Central memory CD4-positive, alpha-beta T cell (primary cell): ENCODE data around the gene ZC3H12A.
A peak's percentile ranks its signal among the peaks of the same experiment; 100 is the strongest.

Experiments
- DNase-seq: peaks from one replicate; pipeline ENCODE4 v3.0.0; 2022
- total RNA-seq, 3 experiments: gene quantifications; one replicate each; lab custom pipeline; 2026; lab: John Stamatoyannopoulos, UW

The ZC3H12A gene
- 47.8 to 222 (median 81.3) reads per million in 3 experiments for total RNA-seq

- peak; percentile 92 for DNase-seq
Measured at GRCh38 chr1:37474046-37474696, at the start of gene ZC3H12A. TSS of gene ZC3H12A (plus strand) at chr1:37474580. CDS start at chr1:37475497, 917 bp downstream.

- DNase-seq: no peak
Measured at GRCh38 chr1:37425221-37425620, 49.2 kb upstream of the ZC3H12A start.

GRCh38 chr1:37429029-37429428 lies 45.4 kb upstream of the ZC3H12A start:
- DNase-seq: no peak

GRCh38 chr1:37430103-37430985 lies 44.0 kb upstream of the ZC3H12A start:
- no peak for DNase-seq

- DNase-seq: no peak
Measured at GRCh38 chr1:37432716-37433115, 41.7 kb upstream of the ZC3H12A start.

- no peak for DNase-seq
Measured at GRCh38 chr1:37433171-37433570, 41.2 kb upstream of the ZC3H12A start.

GRCh38 chr1:37434292-37435225 lies 39.8 kb upstream of the ZC3H12A start:
- peak; percentile 37 for DNase-seq

GRCh38 chr1:37437087-37437486 lies 37.3 kb upstream of the ZC3H12A start:
- DNase-seq: no peak

- no peak for DNase-seq
Measured at GRCh38 chr1:37438037-37438868, 36.1 kb upstream of the ZC3H12A start.

- no peak for DNase-seq
Measured at GRCh38 chr1:37438869-37439343, 35.5 kb upstream of the ZC3H12A start.

- no peak for DNase-seq
Measured at GRCh38 chr1:37439349-37439995, 34.9 kb upstream of the ZC3H12A start.

- DNase-seq: no peak
Measured at GRCh38 chr1:37441490-37441889, 32.9 kb upstream of the ZC3H12A start.

GRCh38 chr1:37442139-37442538 lies 32.2 kb upstream of the ZC3H12A start:
- DNase-seq: no peak

- no peak for DNase-seq
Measured at GRCh38 chr1:37442644-37443043, 31.7 kb upstream of the ZC3H12A start.

GRCh38 chr1:37446874-37447273 lies 27.5 kb upstream of the ZC3H12A start:
- no peak for DNase-seq

GRCh38 chr1:37448185-37448584 lies 26.2 kb upstream of the ZC3H12A start:
- no peak for DNase-seq

GRCh38 chr1:37448691-37449417 lies 25.5 kb upstream of the ZC3H12A start:
- DNase-seq: no peak

GRCh38 chr1:37449936-37450335 lies 24.4 kb upstream of the ZC3H12A start:
- no peak for DNase-seq

- DNase-seq: no peak
Measured at GRCh38 chr1:37452416-37452815, 22.0 kb upstream of the ZC3H12A start.

GRCh38 chr1:37453647-37454046 lies 20.7 kb upstream of the ZC3H12A start:
- DNase-seq: no peak

- no peak for DNase-seq
Measured at GRCh38 chr1:37455516-37455915, 18.9 kb upstream of the ZC3H12A start.
